C4-2B (cell line): Measurements from ENCODE around the gene GCAT.

Experiments
- CTCF ChIP-seq: fragments of 450-650 bp; conservative IDR thresholded peaks from 2 replicates; pipeline ENCODE4 v1.5.1; 2017; ENCODE audit warnings: mild to moderate bottlenecking
- ZFX ChIP-seq: fragments of 450-650 bp; IDR thresholded peaks from 2 replicates; pipeline ENCODE4 v1.6.1; 2017

- TF ChIP-seq CTCF (no peak), ZFX (no peak)
Measured at GRCh38 chr22:37771702-37772427, 35.9 kb upstream of the GCAT start.
